Loucy (cell line): ENCODE measurements around the gene ENTPD3.

ENCODE experiments used
- H2AFZ ChIP-seq: fragments of 200-600 bp; sonication (generic); 2 replicates; pipeline ENCODE4 v1.6.0; 2016; ENCODE audit warnings: antibody characterized with exemption, mild to moderate bottlenecking, low read length, moderate library complexity
- H3F3A ChIP-seq: fragments of 200-600 bp; 2 replicates; pipeline ENCODE4 v1.6.0; 2016; ENCODE audit warnings: antibody characterized with exemption, low read depth, mild to moderate bottlenecking
- H3K27me3 ChIP-seq: fragments of 200-600 bp; sonication (generic); 2 replicates; pipeline ENCODE4 v1.6.1; 2014; ENCODE audit warnings: low read length, mild to moderate bottlenecking; ENCODE audit not compliant: insufficient read depth, poor library complexity, severe bottlenecking
- H3K36me3 ChIP-seq: fragments of 200-600 bp; sonication (generic); 2 replicates; pipeline ENCODE4 v1.6.1; 2016; ENCODE audit warnings: low read length; ENCODE audit not compliant: insufficient read depth
- H3K4me1 ChIP-seq: fragments of 200-600 bp; sonication (generic); 2 replicates; pipeline ENCODE4 v1.5.1; 2014; ENCODE audit warnings: low read length, mild to moderate bottlenecking; ENCODE audit not compliant: insufficient read depth, poor library complexity, severe bottlenecking
- H3K4me2 ChIP-seq: fragments of 200-600 bp; sonication (generic); 2 replicates; pipeline ENCODE4 v1.6.0; 2014; ENCODE audit warnings: antibody characterized with exemption, low read length, low read depth, mild to moderate bottlenecking; ENCODE audit not compliant: poor library complexity, severe bottlenecking
- H3K4me3 ChIP-seq: fragments of 200-600 bp; sonication (generic); 2 replicates; pipeline ENCODE4 v1.5.1; 2014; ENCODE audit warnings: low read length, mild to moderate bottlenecking, mixed read lengths; ENCODE audit not compliant: poor library complexity, severe bottlenecking
- H3K79me2 ChIP-seq: fragments of 200-600 bp; sonication (generic); 2 replicates; pipeline ENCODE4 v1.6.1; 2014; ENCODE audit warnings: low read length; ENCODE audit not compliant: insufficient read depth
- H3K9ac ChIP-seq: fragments of 200-600 bp; sonication (generic); 2 replicates; pipeline ENCODE4 v1.6.0; 2014; ENCODE audit warnings: mild to moderate bottlenecking, low read depth, low read length, moderate library complexity; ENCODE audit not compliant: poor library complexity, severe bottlenecking
- H3K9me2 ChIP-seq: fragments of 200-600 bp; sonication (generic); replicated peaks from 2 replicates; pipeline ENCODE4 v1.6.1; 2016; ENCODE audit warnings: low read depth, low read length, mixed read lengths
- H3K9me3 ChIP-seq: fragments of 200-600 bp; sonication (generic); 2 replicates; pipeline ENCODE4 v1.6.1; 2014; ENCODE audit warnings: mild to moderate bottlenecking, antibody characterized with exemption, low read length, low read depth; ENCODE audit not compliant: insufficient read depth
- H4K20me1 ChIP-seq: fragments of 200-600 bp; sonication (generic); 2 replicates; pipeline ENCODE4 v1.6.0; 2014; ENCODE audit warnings: antibody characterized with exemption, low read length, mild to moderate bottlenecking; ENCODE audit not compliant: insufficient read depth, poor library complexity, severe bottlenecking
- EZH2phosphoT487 ChIP-seq: fragments of 200-600 bp; IDR thresholded peaks from 2 replicates; pipeline ENCODE4 v1.6.1; 2018; ENCODE audit warnings: antibody characterized with exemption, mild to moderate bottlenecking, moderate library complexity, borderline replicate concordance
- TF ChIP-seq, protein P1 (sequence below): fragments of 200-600 bp; sonication (generic); conservative IDR thresholded peaks from 2 replicates; pipeline ENCODE4 v1.5.1; 2014; ENCODE audit warnings: mild to moderate bottlenecking, antibody characterized with exemption, low read length

The ENTPD3 gene

GRCh38 chr3:40417845-40418543 is 31.0 kb downstream of the ENTPD3 start:
- TF ChIP-seq, protein P1, sequence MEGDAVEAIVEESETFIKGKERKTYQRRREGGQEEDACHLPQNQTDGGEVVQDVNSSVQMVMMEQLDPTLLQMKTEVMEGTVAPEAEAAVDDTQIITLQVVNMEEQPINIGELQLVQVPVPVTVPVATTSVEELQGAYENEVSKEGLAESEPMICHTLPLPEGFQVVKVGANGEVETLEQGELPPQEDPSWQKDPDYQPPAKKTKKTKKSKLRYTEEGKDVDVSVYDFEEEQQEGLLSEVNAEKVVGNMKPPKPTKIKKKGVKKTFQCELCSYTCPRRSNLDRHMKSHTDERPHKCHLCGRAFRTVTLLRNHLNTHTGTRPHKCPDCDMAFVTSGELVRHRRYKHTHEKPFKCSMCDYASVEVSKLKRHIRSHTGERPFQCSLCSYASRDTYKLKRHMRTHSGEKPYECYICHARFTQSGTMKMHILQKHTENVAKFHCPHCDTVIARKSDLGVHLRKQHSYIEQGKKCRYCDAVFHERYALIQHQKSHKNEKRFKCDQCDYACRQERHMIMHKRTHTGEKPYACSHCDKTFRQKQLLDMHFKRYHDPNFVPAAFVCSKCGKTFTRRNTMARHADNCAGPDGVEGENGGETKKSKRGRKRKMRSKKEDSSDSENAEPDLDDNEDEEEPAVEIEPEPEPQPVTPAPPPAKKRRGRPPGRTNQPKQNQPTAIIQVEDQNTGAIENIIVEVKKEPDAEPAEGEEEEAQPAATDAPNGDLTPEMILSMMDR, result no peak
- no peak for TF ChIP-seq EZH2phosphoT487
- Histone ChIP-seq H3K4me2 (no peak overlapping the region), H3K9me2 (no peaks in the 10 kb centered on the region), H2AFZ (no peak overlapping the region), H4K20me1 (no peaks in the 10 kb centered on the region), H3K4me1 (no peaks in the 10 kb centered on the region), H3F3A (no peaks in the 10 kb centered on the region), H3K36me3 (no peaks in the 10 kb centered on the region), H3K79me2 (no peaks in the 10 kb centered on the region), H3K27me3 (peaks cover 7% of the 10 kb centered on the region), H3K9me3 (no peaks in the 10 kb centered on the region), H3K4me3 (no peak overlapping the region), H3K9ac (no peak overlapping the region)

DNA sequence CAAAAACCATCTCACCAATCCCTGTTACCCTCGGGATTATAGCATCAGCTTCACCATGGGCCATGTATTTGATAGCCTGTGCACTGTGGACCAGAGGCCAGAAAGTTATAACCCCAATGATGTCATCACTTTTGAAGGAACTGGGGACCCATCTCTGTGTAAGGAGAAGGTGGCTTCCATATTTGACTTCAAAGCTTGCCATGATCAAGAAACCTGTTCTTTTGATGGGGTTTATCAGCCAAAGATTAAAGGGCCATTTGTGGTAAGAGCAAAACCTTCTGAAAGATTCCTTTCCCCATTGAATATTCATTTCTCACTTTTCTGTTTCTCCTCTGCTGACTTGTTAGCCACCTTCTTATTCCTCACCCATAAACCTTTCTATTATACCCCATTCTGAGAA is 35.9 kb downstream of the ENTPD3 start:
- H2AFZ ChIP-seq, result no peak overlapping the region
- no peak overlapping the region for H3K4me2 ChIP-seq
- H3K4me3 ChIP-seq, result no peak overlapping the region
- no peaks in the 10 kb centered on the region for H3K79me2 ChIP-seq
- no peak for TF ChIP-seq EZH2phosphoT487
- TF ChIP-seq, protein P1, result no peak
- H3K36me3 ChIP-seq, result no peaks in the 10 kb centered on the region
- H4K20me1 ChIP-seq, result no peaks in the 10 kb centered on the region
- no peaks in the 10 kb centered on the region for H3K4me1 ChIP-seq
- H3K9me2 ChIP-seq, result no peaks in the 10 kb centered on the region
- H3K9me3 ChIP-seq, result no peaks in the 10 kb centered on the region
- H3F3A ChIP-seq, result no peaks in the 10 kb centered on the region
- H3K27me3 ChIP-seq, result no peaks in the 10 kb centered on the region
- no peak overlapping the region for H3K9ac ChIP-seq

GRCh38 chr3:40427045-40427669 is 40.2 kb downstream of the ENTPD3 start:
- Histone ChIP-seq H3K4me2 (no peak overlapping the region), H3K9me3 (no peaks in the 10 kb centered on the region), H3K9ac (no peak overlapping the region), H2AFZ (no peak overlapping the region), H3K4me1 (no peaks in the 10 kb centered on the region), H3K9me2 (no peaks in the 10 kb centered on the region), H3K36me3 (no peaks in the 10 kb centered on the region), H3K27me3 (no peaks in the 10 kb centered on the region), H3K79me2 (no peaks in the 10 kb centered on the region), H4K20me1 (no peaks in the 10 kb centered on the region), H3K4me3 (no peak overlapping the region), H3F3A (no peaks in the 10 kb centered on the region)
- TF ChIP-seq, protein P1, result no peak
- no peak for TF ChIP-seq EZH2phosphoT487
